IPS-15b (cell line): ENCODE data around the gene TJP1.

ENCODE experiments used
- H3K27me3 ChIP-seq: one replicate; pipeline ENCODE4 v1.6.1; 2013; ENCODE audit warnings: low read length; ENCODE audit not compliant: control insufficient read depth, insufficient read depth
- H3K36me3 ChIP-seq: one replicate; pipeline ENCODE4 v1.6.1; 2013; ENCODE audit warnings: low read length; ENCODE audit not compliant: control insufficient read depth, insufficient read depth
- H3K4me1 ChIP-seq: one replicate; pipeline ENCODE4 v1.6.1; 2013; ENCODE audit warnings: mild to moderate bottlenecking, low read length; ENCODE audit not compliant: control insufficient read depth, insufficient read depth
- H3K4me3 ChIP-seq: one replicate; pipeline ENCODE4 v1.5.1; 2013; ENCODE audit warnings: low read depth, low read length
- H3K9ac ChIP-seq: one replicate; pipeline ENCODE4 v1.6.1; 2013; ENCODE audit warnings: low read depth, mild to moderate bottlenecking, low read length
- H3K9me3 ChIP-seq: one replicate; pipeline ENCODE4 v1.6.1; 2013; ENCODE audit warnings: mild to moderate bottlenecking, low read length; ENCODE audit not compliant: control insufficient read depth, insufficient read depth

Gene TJP1

DNA sequence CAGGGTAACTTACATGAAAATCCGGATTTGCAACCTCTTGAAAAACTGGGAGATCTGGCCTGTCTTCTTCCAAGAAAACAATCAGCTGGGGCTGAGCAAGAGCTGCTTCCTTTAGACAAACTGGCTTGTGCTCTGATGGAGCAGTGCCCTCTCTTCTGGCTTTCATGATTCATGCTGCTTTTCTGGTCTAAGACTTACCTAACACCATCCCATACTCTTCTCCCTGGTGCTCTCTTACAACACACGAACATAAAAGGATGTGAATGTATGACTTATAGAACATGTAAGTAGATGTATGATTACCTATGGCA is 9.9 kb downstream of the TJP1 start:
- H3K27me3 ChIP-seq: no peaks in the 10 kb centered on the region
- peaks cover 28% of the 10 kb centered on the region for H3K4me1 ChIP-seq
- H3K9me3 ChIP-seq: no peaks in the 10 kb centered on the region
- H3K4me3 ChIP-seq: no peak overlapping the region
- no peaks in the 10 kb centered on the region for H3K36me3 ChIP-seq
- no peak overlapping the region for H3K9ac ChIP-seq

GRCh38 chr15:29811691-29812383 is 10.4 kb downstream of the TJP1 start:
- no peak overlapping the region for H3K9ac ChIP-seq
- no peaks in the 10 kb centered on the region for H3K27me3 ChIP-seq
- H3K9me3 ChIP-seq: no peaks in the 10 kb centered on the region
- H3K4me3 ChIP-seq: no peak overlapping the region
- peaks cover 28% of the 10 kb centered on the region for H3K4me1 ChIP-seq
- no peaks in the 10 kb centered on the region for H3K36me3 ChIP-seq

- H3K36me3 ChIP-seq: no peaks in the 10 kb centered on the region
- no peak overlapping the region for H3K4me3 ChIP-seq
- no peaks in the 10 kb centered on the region for H3K27me3 ChIP-seq
- H3K9me3 ChIP-seq: no peaks in the 10 kb centered on the region
- H3K4me1 ChIP-seq: peaks cover 8% of the 10 kb centered on the region
- no peak overlapping the region for H3K9ac ChIP-seq
Measured at GRCh38 chr15:29805708-29806104, 16.6 kb downstream of the TJP1 start.

DNA sequence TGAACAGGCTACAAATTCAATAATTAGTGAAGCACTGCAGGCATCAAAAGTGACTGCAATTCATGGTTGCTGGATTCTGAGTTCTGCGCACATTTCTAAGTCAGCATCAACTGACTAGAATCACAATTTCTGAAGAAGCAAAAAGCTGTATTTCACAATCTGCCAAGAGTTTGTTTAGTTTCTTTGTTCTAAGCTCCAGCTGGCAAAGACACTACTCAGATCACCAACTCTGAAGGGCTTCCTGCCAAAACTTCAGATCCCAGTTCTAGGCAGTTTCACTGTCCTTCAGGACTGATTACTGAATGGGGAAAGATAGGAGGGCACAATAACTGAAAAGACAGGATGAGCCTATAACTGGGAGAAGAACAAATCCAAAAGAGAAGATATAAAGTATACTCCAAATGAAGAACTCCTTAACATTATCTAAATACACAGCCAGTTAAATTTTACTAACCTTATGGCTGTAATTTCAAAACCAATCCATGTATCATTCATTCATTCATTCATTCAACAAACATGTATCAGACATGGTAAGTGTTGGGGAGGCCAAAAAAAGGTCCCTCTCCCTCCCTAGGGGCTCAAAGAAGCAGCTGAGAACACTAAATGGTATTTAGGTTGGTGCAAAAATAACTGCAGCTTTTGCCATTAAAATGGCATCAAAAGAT is 17.1 kb downstream of the TJP1 start:
- peaks cover 4% of the 10 kb centered on the region for H3K4me1 ChIP-seq
- no peaks in the 10 kb centered on the region for H3K9me3 ChIP-seq
- H3K36me3 ChIP-seq: no peaks in the 10 kb centered on the region
- no peak overlapping the region for H3K9ac ChIP-seq
- no peak overlapping the region for H3K4me3 ChIP-seq
- H3K27me3 ChIP-seq: no peaks in the 10 kb centered on the region

DNA sequence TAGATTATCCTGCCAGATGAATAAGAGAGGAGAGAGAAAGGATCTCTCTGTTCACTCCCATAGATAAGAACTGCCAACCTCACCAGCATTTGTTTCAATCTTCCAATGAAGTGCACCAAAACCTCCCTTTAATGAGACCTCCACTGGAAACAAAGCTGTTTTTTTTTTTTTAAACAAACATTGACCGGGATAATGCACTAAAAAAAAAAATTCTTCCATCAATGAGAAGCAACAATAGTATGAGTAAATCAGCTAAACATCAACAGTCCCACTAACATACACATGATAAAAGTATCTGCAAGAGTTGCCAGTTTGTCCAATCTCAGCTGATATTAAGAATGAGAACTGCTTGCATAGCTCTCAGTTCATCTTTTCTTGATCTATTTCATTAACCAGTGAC is 19.9 kb downstream of the TJP1 start:
- H3K4me3 ChIP-seq: no peak overlapping the region
- no peaks in the 10 kb centered on the region for H3K9me3 ChIP-seq
- H3K4me1 ChIP-seq: peaks cover 4% of the 10 kb centered on the region
- H3K27me3 ChIP-seq: no peaks in the 10 kb centered on the region
- H3K9ac ChIP-seq: no peak overlapping the region
- no peaks in the 10 kb centered on the region for H3K36me3 ChIP-seq

DNA sequence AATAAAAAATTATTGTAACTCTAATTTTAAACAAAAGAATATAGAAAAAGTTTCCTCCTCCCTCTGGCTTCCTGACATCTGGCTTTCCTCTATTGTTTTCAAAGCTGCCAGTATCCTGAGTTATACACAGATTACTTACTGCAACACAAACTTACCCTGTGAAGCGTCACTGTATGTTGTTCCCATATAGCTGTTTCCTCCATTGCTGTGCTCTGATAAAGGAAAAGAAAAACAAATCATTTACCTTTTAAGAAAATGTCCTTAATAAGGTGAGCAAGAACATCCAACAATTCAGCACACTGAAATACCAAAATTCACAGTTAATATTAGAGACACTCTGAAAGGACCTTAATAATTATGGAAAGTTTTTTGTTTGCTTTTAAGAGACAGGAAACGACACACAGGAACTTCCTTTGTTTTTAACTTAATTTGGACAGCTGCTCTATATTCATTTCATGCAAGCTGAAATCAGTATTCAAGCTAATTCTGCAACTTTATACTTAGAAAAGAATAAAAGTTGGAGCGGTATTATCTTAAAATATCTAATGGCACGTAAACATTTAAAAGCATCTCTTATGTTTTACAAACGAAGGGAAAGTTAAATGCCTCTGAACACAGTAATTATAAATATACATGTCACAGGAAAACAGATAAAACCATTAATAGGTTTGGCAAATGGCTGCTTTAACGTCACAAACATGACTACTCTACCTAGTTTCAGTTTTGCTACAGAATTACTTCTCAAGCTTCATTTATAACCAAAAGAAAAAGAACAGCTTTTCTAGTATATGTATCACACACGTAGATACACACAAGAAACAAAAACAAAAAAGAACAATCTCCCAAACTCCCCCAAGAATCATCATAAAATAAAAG is 21.5 kb downstream of the TJP1 start:
- no peaks in the 10 kb centered on the region for H3K27me3 ChIP-seq

DNA sequence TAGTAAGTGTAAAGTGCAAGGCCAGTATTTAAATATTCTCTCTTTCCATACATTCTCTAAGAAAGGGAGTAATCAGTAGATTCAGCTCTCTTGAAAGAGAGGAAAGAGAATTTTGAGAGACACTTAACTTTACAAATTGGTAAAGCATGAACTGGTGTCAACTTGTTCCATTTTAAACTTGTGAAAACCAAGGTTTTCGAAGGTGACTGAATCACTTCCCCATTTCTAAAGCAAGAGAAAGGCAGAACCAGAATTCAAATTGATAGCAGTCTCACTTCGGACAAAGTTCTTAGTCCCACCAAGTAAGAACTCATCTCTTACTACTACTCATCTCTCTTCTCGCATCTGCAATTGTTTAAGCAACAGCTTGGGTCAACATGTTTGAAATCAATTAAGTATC is 22.4 kb downstream of the TJP1 start:
- no peaks in the 10 kb centered on the region for H3K9me3 ChIP-seq
- no peaks in the 10 kb centered on the region for H3K27me3 ChIP-seq
- H3K4me3 ChIP-seq: no peak overlapping the region

More for the DNA sequence above, 21.5 kb downstream of the TJP1 start:
- Histone ChIP-seq H3K9me3 (no peaks in the 10 kb centered on the region), H3K36me3 (no peaks in the 10 kb centered on the region), H3K4me3 (no peak overlapping the region), H3K4me1 (peaks cover 4% of the 10 kb centered on the region), H3K9ac (no peak overlapping the region)

GRCh38 chr15:29795610-29796009 is 26.7 kb downstream of the TJP1 start:
- no peaks in the 10 kb centered on the region for H3K4me1 ChIP-seq
- H3K9me3 ChIP-seq: no peaks in the 10 kb centered on the region
- no peak overlapping the region for H3K9ac ChIP-seq
- no peaks in the 10 kb centered on the region for H3K27me3 ChIP-seq
- H3K4me3 ChIP-seq: no peak overlapping the region
- no peaks in the 10 kb centered on the region for H3K36me3 ChIP-seq

More for the DNA sequence above, 22.4 kb downstream of the TJP1 start:
- Histone ChIP-seq H3K4me1 (peaks cover 4% of the 10 kb centered on the region), H3K36me3 (no peaks in the 10 kb centered on the region), H3K9ac (no peak overlapping the region)

DNA sequence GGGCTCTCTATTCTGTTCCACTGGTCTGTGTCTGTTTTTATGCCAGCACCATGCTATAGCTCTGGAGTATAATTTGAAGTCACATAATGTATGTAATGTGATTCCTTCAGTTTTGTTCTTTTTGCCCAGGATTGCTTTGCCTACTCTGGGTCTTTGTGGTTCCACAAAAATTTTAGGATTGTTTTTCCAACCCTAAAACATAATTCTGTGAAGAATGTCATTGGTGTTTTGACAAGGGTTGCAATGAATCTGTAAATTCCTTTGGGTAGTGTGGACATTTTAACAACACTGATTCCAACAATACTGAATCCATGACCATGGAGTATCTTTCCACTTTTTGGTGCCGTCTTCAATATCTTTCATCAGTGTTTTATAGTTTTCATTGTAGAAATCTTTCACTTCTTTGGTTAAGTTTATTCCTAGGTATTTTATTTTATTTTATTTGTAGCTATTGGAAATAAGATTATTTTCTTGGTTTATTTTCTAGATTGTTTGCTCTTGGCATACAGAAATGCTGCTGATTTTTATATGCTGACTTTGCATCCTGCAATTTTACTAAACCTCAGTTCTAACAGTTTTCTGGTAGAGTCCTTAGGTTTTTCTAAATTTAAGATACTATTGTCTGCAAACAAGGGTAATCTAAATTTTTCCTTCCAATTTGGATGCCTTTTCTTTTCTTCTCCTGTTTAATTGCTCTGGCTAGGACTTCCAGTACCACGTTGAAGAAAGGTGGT is 29.7 kb downstream of the TJP1 start:
- Histone ChIP-seq H3K27me3 (no peaks in the 10 kb centered on the region), H3K9me3 (no peaks in the 10 kb centered on the region), H3K4me3 (no peak overlapping the region), H3K9ac (no peak overlapping the region), H3K36me3 (no peaks in the 10 kb centered on the region), H3K4me1 (no peaks in the 10 kb centered on the region)

GRCh38 chr15:29790607-29791006 is 31.7 kb downstream of the TJP1 start:
- H3K9me3 ChIP-seq: no peaks in the 10 kb centered on the region
- H3K4me1 ChIP-seq: no peaks in the 10 kb centered on the region
- no peak overlapping the region for H3K9ac ChIP-seq
- H3K4me3 ChIP-seq: no peak overlapping the region
- H3K27me3 ChIP-seq: no peaks in the 10 kb centered on the region
- H3K36me3 ChIP-seq: no peaks in the 10 kb centered on the region

DNA sequence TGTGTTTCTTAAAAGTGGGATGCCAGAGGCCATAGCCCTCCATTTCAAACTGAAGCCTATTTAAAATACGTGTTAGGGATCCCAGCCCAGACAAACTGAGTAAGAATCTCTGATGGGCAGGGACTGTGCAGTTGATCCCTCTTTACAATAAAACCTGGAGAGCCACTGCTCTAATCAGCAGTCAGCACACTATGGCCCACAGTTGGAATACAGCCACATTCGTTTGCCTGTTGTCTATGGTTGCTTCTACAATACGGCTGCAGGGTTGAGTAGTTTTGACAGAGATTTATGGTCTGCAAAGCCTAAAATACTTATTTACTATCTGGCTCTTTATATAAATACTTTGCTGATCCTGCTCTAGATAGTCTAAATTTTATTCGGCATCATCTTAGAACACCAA is 32.4 kb downstream of the TJP1 start:
- Histone ChIP-seq H3K4me3 (no peak overlapping the region), H3K27me3 (no peaks in the 10 kb centered on the region), H3K9ac (no peak overlapping the region), H3K36me3 (no peaks in the 10 kb centered on the region), H3K9me3 (no peaks in the 10 kb centered on the region), H3K4me1 (no peaks in the 10 kb centered on the region)
